Caco-2 (cell line): ENCODE data around the gene CERS6. TPM values are rescaled to one million over a fixed set of nuclear protein-coding genes. Genes with fewer than 3 reads are reported as not detected.

Source experiments
- BruUV-seq: library from RNA; stranded (reverse); fragments of 400-500 nt; replicated peaks from 2 replicates; lab custom pipeline; 2021; lab: Mats Ljungman, UMichigan
- CTCF ChIA-PET: fragments of 300-600 bp; sonication (Branson Sonifier 250); formaldehyde crosslinking; loops from one replicate; lab custom pipeline; 2022; ENCODE audit warnings: antibody characterized with exemption; lab: Charles Lee
- POLR2A ChIA-PET: fragments of 300-600 bp; sonication (Branson Sonifier 250); formaldehyde crosslinking; loops from one replicate; lab custom pipeline; 2022; ENCODE audit warnings: antibody characterized with exemption; lab: Charles Lee
- DNase-seq, 2 experiments: peaks; one replicate each; pipeline versions ENCODE4 v3.0.0 to v3.0.0-alpha.2; 2020 to 2022
- H3K27me3 ChIP-seq: replicated peaks from 2 replicates; pipeline ENCODE4 v1.6.0; 2011; ENCODE audit warnings: low read length; ENCODE audit not compliant: control insufficient read depth, insufficient read depth
- H3K36me3 ChIP-seq: 2 replicates; pipeline ENCODE4 v1.5.1; 2011; ENCODE audit warnings: low read length; ENCODE audit not compliant: control insufficient read depth, insufficient read depth
- H3K4me1 ChIP-seq: fragments of 250-450 bp; sonication (Bioruptor Pico); 2 replicates; pipeline ENCODE4 v1.5.1; 2020; ENCODE audit warnings: mild to moderate bottlenecking
- H3K4me3 ChIP-seq: 2 replicates; pipeline ENCODE4 v1.5.1; 2011; ENCODE audit warnings: low read depth, mild to moderate bottlenecking, control low read depth, low read length
- H3K9me3 ChIP-seq: fragments of 250-450 bp; sonication (Bioruptor Pico); 2 replicates; pipeline ENCODE4 v1.5.1; 2020; ENCODE audit warnings: mild to moderate bottlenecking, moderate library complexity
- H3K27ac Mint-ChIP-seq: one replicate; pipeline ENCODE4 v1.8.0; 2022; ENCODE audit warnings: mixed read lengths; ENCODE audit not compliant: unreplicated experiment
- H3K27me3 Mint-ChIP-seq: one replicate; pipeline ENCODE4 v1.8.0; 2022; ENCODE audit warnings: mixed read lengths; ENCODE audit not compliant: insufficient read depth, unreplicated experiment
- H3K36me3 Mint-ChIP-seq: one replicate; pipeline ENCODE4 v1.8.0; 2022; ENCODE audit warnings: mild to moderate bottlenecking, mixed read lengths; ENCODE audit not compliant: insufficient read depth, unreplicated experiment
- H3K4me1 Mint-ChIP-seq: one replicate; pipeline ENCODE4 v1.8.0; 2022; ENCODE audit warnings: low read depth, mixed read lengths; ENCODE audit not compliant: unreplicated experiment
- H3K4me3 Mint-ChIP-seq: one replicate; pipeline ENCODE4 v1.8.0; 2022; ENCODE audit warnings: mild to moderate bottlenecking, moderate library complexity, mixed read lengths; ENCODE audit not compliant: unreplicated experiment
- H3K9me3 Mint-ChIP-seq: one replicate; pipeline ENCODE4 v1.8.0; 2022; ENCODE audit warnings: mixed read lengths; ENCODE audit not compliant: unreplicated experiment
- CTCF ChIP-seq, 2 experiments: fragments of 200-600 bp in 1 of 2; IDR thresholded peaks; 1 replicate in 1 of 2; 2 replicates in 1 of 2; pipeline versions ENCODE4 v1.5.1 to v1.8.0; 2011 to 2022; ENCODE audit warnings: antibody characterized with exemption in 1 of 2, control low read depth in 1 of 2, inconsistent platforms in 1 of 2, low read depth in 1 of 2, low read length in 1 of 2, mild to moderate bottlenecking in 1 of 2, moderate library complexity in 1 of 2; ENCODE audit not compliant: insufficient read depth in 1 of 2, severe bottlenecking in 1 of 2, unreplicated experiment in 1 of 2
- intact Hi-C: fragments of 100-400 bp; cut with micrococcal nuclease; formaldehyde crosslinking; loops from one replicate; pipeline ENCODE4 v1.10.0; 2022; ENCODE audit not compliant: unreplicated experiment
- total RNA-seq: library from RNA; stranded (reverse); gene quantifications from 2 replicates; pipeline ENCODE4 v1.2.3, GENCODE V29; 2022

The CERS6 gene
- total RNA-seq, 1 experiment from 2014 or later, result 32.7 TPM

- Mint-ChIP-seq H3K4me1 (peaks cover 28% of the 10 kb centered on the region), H3K27ac (no peak overlapping the region), H3K4me3 (no peak overlapping the region), H3K36me3 (no peaks in the 10 kb centered on the region), H3K27me3 (no peaks in the 10 kb centered on the region), H3K9me3 (no peaks in the 10 kb centered on the region)
- TF ChIP-seq CTCF (IDR thresholded peaks at IDR 0.05; ENCODE audit: insufficient read depth in 1 of 2, low read depth in 1 of 2, low read length in 1 of 2, severe bottlenecking in 1 of 2, unreplicated experiment in 1 of 2), result no peak
- ChIA-PET POLR2A (no interaction called here), CTCF (no interaction called here)
- intact Hi-C loops, result no loop called here
- no peak for DNase-seq
- Histone ChIP-seq H3K36me3 (no peaks in the 10 kb centered on the region; the same call in 1 of the 2 replicates), H3K27me3 (no peaks in the 10 kb centered on the region), H3K9me3 (no peaks in the 10 kb centered on the region), H3K4me1 (peaks cover 12% of the 10 kb centered on the region; the same call in 1 of the 2 replicates), H3K4me3 (no peak overlapping the region)
- BruUV-seq, result no TSS peak
Observed at GRCh38 chr2:168522446-168522845, 66.4 kb downstream of the CERS6 start.

GRCh38 chr2:168524005-168524404 is 67.9 kb downstream of the CERS6 start:
- H3K36me3 Mint-ChIP-seq, result no peaks in the 10 kb centered on the region
- Histone ChIP-seq H3K27me3 (no peaks in the 10 kb centered on the region), H3K9me3 (no peaks in the 10 kb centered on the region), H3K4me3 (no peak overlapping the region), H3K4me1 (peaks cover 12% of the 10 kb centered on the region; the same call in 1 of the 2 replicates), H3K36me3 (no peaks in the 10 kb centered on the region; the same call in 1 of the 2 replicates)
- no peak overlapping the region for H3K4me3 Mint-ChIP-seq
- DNase-seq, result no peak
- H3K9me3 Mint-ChIP-seq, result no peaks in the 10 kb centered on the region
- H3K27ac Mint-ChIP-seq, result no peak overlapping the region
- no peaks in the 10 kb centered on the region for H3K27me3 Mint-ChIP-seq
- TF ChIP-seq CTCF (IDR thresholded peaks at IDR 0.05; ENCODE audit: insufficient read depth in 1 of 2, low read depth in 1 of 2, low read length in 1 of 2, severe bottlenecking in 1 of 2, unreplicated experiment in 1 of 2), result no peak
- CTCF ChIA-PET, result no interaction called here
- intact Hi-C loops, result no loop called here
- peaks cover 34% of the 10 kb centered on the region for H3K4me1 Mint-ChIP-seq
- BruUV-seq, result no TSS peak
- POLR2A ChIA-PET, result no interaction called here

GRCh38 chr2:168525020-168525419 is 68.9 kb downstream of the CERS6 start:
- Histone ChIP-seq H3K27me3 (no peaks in the 10 kb centered on the region), H3K4me3 (no peak overlapping the region), H3K9me3 (no peaks in the 10 kb centered on the region), H3K36me3 (no peaks in the 10 kb centered on the region; the same call in 1 of the 2 replicates), H3K4me1 (peaks cover 13% of the 10 kb centered on the region; the same call in 1 of the 2 replicates)
- Mint-ChIP-seq H3K9me3 (no peaks in the 10 kb centered on the region), H3K36me3 (no peaks in the 10 kb centered on the region), H3K4me1 (peaks cover 38% of the 10 kb centered on the region), H3K4me3 (no peak overlapping the region), H3K27ac (no peak overlapping the region), H3K27me3 (no peaks in the 10 kb centered on the region)
- intact Hi-C loops, result no loop called here
- POLR2A ChIA-PET, result no interaction called here
- BruUV-seq, result no TSS peak
- DNase-seq, result peak in 1 of 2 experiments; percentile 45
- CTCF ChIA-PET, result no interaction called here
- TF ChIP-seq CTCF (IDR thresholded peaks at IDR 0.05; ENCODE audit: insufficient read depth in 1 of 2, low read depth in 1 of 2, low read length in 1 of 2, severe bottlenecking in 1 of 2, unreplicated experiment in 1 of 2), result no peak
